PC-9 (cell line): Measurements from ENCODE around the gene CDC37L1.

Experiments used
- EZH2 ChIP-seq: fragments of 200-600 bp; sonication (generic); IDR thresholded peaks from 2 replicates; pipeline ENCODE4 v1.8.0; 2017; ENCODE audit warnings: antibody characterized with exemption, low read depth
- TF ChIP-seq, protein P1 (sequence below): fragments of 200-600 bp; sonication (generic); conservative IDR thresholded peaks from 2 replicates; pipeline ENCODE4 v1.6.1; 2017; ENCODE audit warnings: mixed run types, antibody characterized with exemption, mild to moderate bottlenecking, moderate library complexity

GRCh38 chr9:4739587-4740387 lies 60.4 kb downstream of the CDC37L1 start:
- TF ChIP-seq, protein P1, sequence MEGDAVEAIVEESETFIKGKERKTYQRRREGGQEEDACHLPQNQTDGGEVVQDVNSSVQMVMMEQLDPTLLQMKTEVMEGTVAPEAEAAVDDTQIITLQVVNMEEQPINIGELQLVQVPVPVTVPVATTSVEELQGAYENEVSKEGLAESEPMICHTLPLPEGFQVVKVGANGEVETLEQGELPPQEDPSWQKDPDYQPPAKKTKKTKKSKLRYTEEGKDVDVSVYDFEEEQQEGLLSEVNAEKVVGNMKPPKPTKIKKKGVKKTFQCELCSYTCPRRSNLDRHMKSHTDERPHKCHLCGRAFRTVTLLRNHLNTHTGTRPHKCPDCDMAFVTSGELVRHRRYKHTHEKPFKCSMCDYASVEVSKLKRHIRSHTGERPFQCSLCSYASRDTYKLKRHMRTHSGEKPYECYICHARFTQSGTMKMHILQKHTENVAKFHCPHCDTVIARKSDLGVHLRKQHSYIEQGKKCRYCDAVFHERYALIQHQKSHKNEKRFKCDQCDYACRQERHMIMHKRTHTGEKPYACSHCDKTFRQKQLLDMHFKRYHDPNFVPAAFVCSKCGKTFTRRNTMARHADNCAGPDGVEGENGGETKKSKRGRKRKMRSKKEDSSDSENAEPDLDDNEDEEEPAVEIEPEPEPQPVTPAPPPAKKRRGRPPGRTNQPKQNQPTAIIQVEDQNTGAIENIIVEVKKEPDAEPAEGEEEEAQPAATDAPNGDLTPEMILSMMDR = no peak
- TF ChIP-seq EZH2 = no peak
